Measurements from ENCODE around the gene EYA3. TPM values are rescaled to one million over a fixed set of nuclear protein-coding genes. Genes with fewer than 3 reads are reported as not detected.
"Not testable (repeated sequence)": the region's sequence is repeated elsewhere in the genome, so short reads cannot be mapped to it uniquely, and the experiment has no call there.

EYA3 gene
- total RNA-seq, 1 donor from 2014 or later, result 17.5 TPM

- no peaks in the 10 kb centered on the region for H3K27me3 Mint-ChIP-seq (ENCODE audit: unreplicated experiment)
- peaks cover 17% of the 10 kb centered on the region for H3K4me1 Mint-ChIP-seq (ENCODE audit: unreplicated experiment)
- no peak for TF ChIP-seq CTCF (IDR thresholded peaks at IDR 0.05)
- H3K4me3 Mint-ChIP-seq (ENCODE audit: unreplicated experiment), result no peak overlapping the region
- no peak for DNase-seq (ENCODE audit: extremely low spot score, unreplicated experiment)
- peaks cover 3% of the 10 kb centered on the region for H3K36me3 Mint-ChIP-seq (ENCODE audit: unreplicated experiment)
- no peaks in the 10 kb centered on the region for H3K9me3 Mint-ChIP-seq (ENCODE audit: unreplicated experiment)
- H3K27ac Mint-ChIP-seq (ENCODE audit: unreplicated experiment), result peak overlapping the region; percentile 71
Observed at GRCh38 chr1:28027660-28028059, 60.8 kb downstream of the EYA3 start.

- no peaks in the 10 kb centered on the region for H3K27me3 Mint-ChIP-seq (ENCODE audit: unreplicated experiment)
- no peak for DNase-seq (ENCODE audit: extremely low spot score, unreplicated experiment)
Observed at GRCh38 chr1:28027238-28027637, 61.2 kb downstream of the EYA3 start.

GRCh38 chr1:28026329-28026728, 62.1 kb downstream of the EYA3 start:
- Mint-ChIP-seq H3K36me3 (ENCODE audit: unreplicated experiment) (peaks cover 3% of the 10 kb centered on the region), H3K9me3 (ENCODE audit: unreplicated experiment) (no peaks in the 10 kb centered on the region), H3K4me1 (ENCODE audit: unreplicated experiment) (peaks cover 18% of the 10 kb centered on the region), H3K27ac (ENCODE audit: unreplicated experiment) (no peak overlapping the region), H3K4me3 (ENCODE audit: unreplicated experiment) (no peak overlapping the region), H3K27me3 (ENCODE audit: unreplicated experiment) (no peaks in the 10 kb centered on the region)
- TF ChIP-seq CTCF (IDR thresholded peaks at IDR 0.05), result no peak
- no peak for DNase-seq (ENCODE audit: extremely low spot score, unreplicated experiment)

More at GRCh38 chr1:28027238-28027637, 61.2 kb downstream of the EYA3 start:
- Mint-ChIP-seq H3K9me3 (ENCODE audit: unreplicated experiment) (no peaks in the 10 kb centered on the region), H3K4me3 (ENCODE audit: unreplicated experiment) (no peak overlapping the region), H3K36me3 (ENCODE audit: unreplicated experiment) (peaks cover 3% of the 10 kb centered on the region), H3K4me1 (ENCODE audit: unreplicated experiment) (peaks cover 17% of the 10 kb centered on the region), H3K27ac (ENCODE audit: unreplicated experiment) (no peak overlapping the region)
- TF ChIP-seq CTCF (IDR thresholded peaks at IDR 0.05), result no peak

GRCh38 chr1:28021064-28021463, 67.3 kb downstream of the EYA3 start:
- H3K4me1 Mint-ChIP-seq (ENCODE audit: unreplicated experiment), result peaks cover 9% of the 10 kb centered on the region
- no peaks in the 10 kb centered on the region for H3K9me3 Mint-ChIP-seq (ENCODE audit: unreplicated experiment)
- no peak for TF ChIP-seq CTCF (IDR thresholded peaks at IDR 0.05)
- no peak overlapping the region for H3K4me3 Mint-ChIP-seq (ENCODE audit: unreplicated experiment)
- H3K27me3 Mint-ChIP-seq (ENCODE audit: unreplicated experiment), result no peaks in the 10 kb centered on the region
- peak overlapping the region; percentile 8 for H3K27ac Mint-ChIP-seq (ENCODE audit: unreplicated experiment)
- H3K36me3 Mint-ChIP-seq (ENCODE audit: unreplicated experiment), result peaks cover 17% of the 10 kb centered on the region
- DNase-seq (ENCODE audit: extremely low spot score, unreplicated experiment), result no peak

- Mint-ChIP-seq H3K9me3 (ENCODE audit: unreplicated experiment) (no peaks in the 10 kb centered on the region), H3K27me3 (ENCODE audit: unreplicated experiment) (no peaks in the 10 kb centered on the region), H3K4me1 (ENCODE audit: unreplicated experiment) (no peaks in the 10 kb centered on the region), H3K27ac (ENCODE audit: unreplicated experiment) (no peak overlapping the region), H3K4me3 (ENCODE audit: unreplicated experiment) (no peak overlapping the region), H3K36me3 (ENCODE audit: unreplicated experiment) (peaks cover 26% of the 10 kb centered on the region)
- no peak for TF ChIP-seq CTCF (IDR thresholded peaks at IDR 0.05)
- no peak for DNase-seq (ENCODE audit: extremely low spot score, unreplicated experiment)
Observed at GRCh38 chr1:28010969-28011368, 77.4 kb downstream of the EYA3 start.

- not testable (repeated sequence) for H3K27ac Mint-ChIP-seq (ENCODE audit: unreplicated experiment); DNase-seq (ENCODE audit: extremely low spot score, unreplicated experiment); H3K9me3 Mint-ChIP-seq (ENCODE audit: unreplicated experiment); H3K27me3 Mint-ChIP-seq (ENCODE audit: unreplicated experiment); H3K4me3 Mint-ChIP-seq (ENCODE audit: unreplicated experiment); H3K4me1 Mint-ChIP-seq (ENCODE audit: unreplicated experiment)
- H3K36me3 Mint-ChIP-seq (ENCODE audit: unreplicated experiment), result peaks cover 20% of the 10 kb centered on the region
Observed at GRCh38 chr1:28003117-28003516, 85.3 kb downstream of the EYA3 start.

Data from osteocyte (in vitro differentiated cells).